GM21825 (cell line): ENCODE results near the gene SLAIN1.
A peak's percentile ranks its signal among the peaks of the same experiment; 100 is the strongest.

Source experiments
- ATAC-seq: cut with Tn5 transposase; IDR thresholded peaks from one replicate; pipeline ENCODE4 v1.9.1; 2021; ENCODE audit warnings: mild to moderate bottlenecking, moderate library complexity; ENCODE audit not compliant: unreplicated experiment

Gene SLAIN1

GRCh38 chr13:77749344-77749880 is 51.9 kb downstream of the SLAIN1 start:
- no peak for ATAC-seq

GRCh38 chr13:77751513-77752456 is 54.3 kb downstream of the SLAIN1 start:
- ATAC-seq = peak; percentile 83

- ATAC-seq = no peak
Observed at GRCh38 chr13:77752512-77753069, 55.1 kb downstream of the SLAIN1 start.

- no peak for ATAC-seq
Observed at GRCh38 chr13:77760893-77761292, 63.4 kb downstream of the SLAIN1 start.

- ATAC-seq = no peak
Observed at GRCh38 chr13:77767413-77767812, 69.9 kb downstream of the SLAIN1 start.

GRCh38 chr13:77774181-77774580 is 76.7 kb downstream of the SLAIN1 start:
- no peak for ATAC-seq

- no peak for ATAC-seq
Observed at GRCh38 chr13:77776704-77777103, 79.2 kb downstream of the SLAIN1 start.

GRCh38 chr13:77779552-77780272 is 82.2 kb downstream of the SLAIN1 start:
- peak; percentile 83 for ATAC-seq

- no peak for ATAC-seq
Observed at GRCh38 chr13:77781808-77782207, 84.3 kb downstream of the SLAIN1 start.

GRCh38 chr13:77784515-77784914 is 87.0 kb downstream of the SLAIN1 start:
- ATAC-seq = no peak

- no peak for ATAC-seq
Observed at GRCh38 chr13:77786695-77787287, 89.3 kb downstream of the SLAIN1 start.

- no peak for ATAC-seq
Observed at GRCh38 chr13:77789376-77789775, 91.9 kb downstream of the SLAIN1 start.

- no peak for ATAC-seq
Observed at GRCh38 chr13:77800219-77800618, 102.7 kb downstream of the SLAIN1 start.

- ATAC-seq = no peak
Observed at GRCh38 chr13:77806518-77806917, 109.0 kb downstream of the SLAIN1 start.

- no peak for ATAC-seq
Observed at GRCh38 chr13:77807431-77808135, 110.1 kb downstream of the SLAIN1 start.

- peak; percentile 77 for ATAC-seq
Observed at GRCh38 chr13:77810430-77810829, 112.9 kb downstream of the SLAIN1 start.

GRCh38 chr13:77810878-77811277 is 113.4 kb downstream of the SLAIN1 start:
- no peak for ATAC-seq

GRCh38 chr13:77811381-77811780 is 113.9 kb downstream of the SLAIN1 start:
- no peak for ATAC-seq

- no peak for ATAC-seq
Observed at GRCh38 chr13:77811981-77812380, 114.5 kb downstream of the SLAIN1 start.
